Measurements from ENCODE around the gene SNTG2.

Gene SNTG2

GRCh38 chr2:926896-927295 is 23.8 kb upstream of the SNTG2 start:
- no peak for DNase-seq

- DNase-seq, result no peak
Measured at GRCh38 chr2:929011-929735, 21.5 kb upstream of the SNTG2 start.

GRCh38 chr2:929925-930324 is 20.7 kb upstream of the SNTG2 start:
- DNase-seq, result no peak

GRCh38 chr2:930935-931334 is 19.7 kb upstream of the SNTG2 start:
- DNase-seq, result no peak

- DNase-seq, result no peak
Measured at GRCh38 chr2:932320-933115, 18.1 kb upstream of the SNTG2 start.

GRCh38 chr2:933734-934295 is 16.8 kb upstream of the SNTG2 start:
- DNase-seq, result no peak

GRCh38 chr2:937530-937929 is 13.1 kb upstream of the SNTG2 start:
- peak; percentile 73 for DNase-seq

GRCh38 chr2:938181-939005 is 12.3 kb upstream of the SNTG2 start:
- peak; percentile 71 for DNase-seq

- DNase-seq, result peak; percentile 65
Measured at GRCh38 chr2:939936-940601, 10.6 kb upstream of the SNTG2 start.

GRCh38 chr2:941871-942270 is 8.8 kb upstream of the SNTG2 start:
- no peak for DNase-seq

- no peak for DNase-seq
Measured at GRCh38 chr2:942775-943460, 7.7 kb upstream of the SNTG2 start.

- DNase-seq, result no peak
Measured at GRCh38 chr2:943461-943797, 7.2 kb upstream of the SNTG2 start.

GRCh38 chr2:943821-944220 is 6.8 kb upstream of the SNTG2 start:
- DNase-seq, result no peak

- DNase-seq, result no peak
Measured at GRCh38 chr2:944693-945092, 6.0 kb upstream of the SNTG2 start.

GRCh38 chr2:945104-945503 is 5.5 kb upstream of the SNTG2 start:
- DNase-seq, result no peak

- no peak for DNase-seq
Measured at GRCh38 chr2:946073-946948, 4.3 kb upstream of the SNTG2 start.

GRCh38 chr2:949384-950079 is 1.1 kb upstream of the SNTG2 start:
- no peak for DNase-seq

- no peak for DNase-seq
Measured at GRCh38 chr2:951224-952006, 766 bp downstream of the SNTG2 start.

GRCh38 chr2:953408-953807 is 2.8 kb downstream of the SNTG2 start:
- DNase-seq, result no peak

Data from EL (cell line).